ENCODE results near the gene ZNRD2. TPM values are rescaled to one million over a fixed set of nuclear protein-coding genes. Genes with fewer than 3 reads are reported as not detected.

Gene ZNRD2
- total and polyA plus RNA-seq, 2 of the 8 experiments (the other 6 are each of a cell fraction or from before 2014, with no cell fraction given) = 53.4 to 125 TPM

GRCh38 chr11:65596520-65596919, 26.2 kb downstream of the ZNRD2 start:
- Histone ChIP-seq H2BK120ac (replicated peaks; ENCODE audit: low read depth, low read length) (no peak overlapping the region), H2AFZ (ENCODE audit: low read length) (no peak overlapping the region), H2BK5ac (ENCODE audit: low read depth, low read length) (no peak overlapping the region), H2BK12ac (ENCODE audit: low read depth, low read length) (no peak overlapping the region), H3K4me3 (ENCODE audit: extremely low read depth in 1 of 4, insufficient read depth in 2 of 4, low read depth in 3 of 4, low read length in 4 of 4) (no peak overlapping the region), H4K5ac (ENCODE audit: insufficient read length, low read depth, low read length) (no peak overlapping the region), H4K20me1 (replicated peaks in 1 of 2; ENCODE audit: control insufficient read depth in 1 of 2, insufficient read depth in 2 of 2, low read length in 2 of 2) (peaks cover 0 to 4% of the 10 kb centered on the region in 2 experiments), H3K9ac (replicated peaks in 1 of 4; ENCODE audit: extremely low read depth in 1 of 4, low read depth in 3 of 4, low read length in 3 of 4) (no peak overlapping the region), H4K8ac (ENCODE audit: extremely low read depth, insufficient read depth, low read length) (no peak overlapping the region), H3K79me2 (ENCODE audit: control insufficient read depth in 1 of 2, insufficient read depth in 2 of 2, low read length in 2 of 2) (no peaks in the 10 kb centered on the region), H3K27me3 (replicated peaks in 1 of 4; ENCODE audit: control insufficient read depth in 3 of 4, extremely low read depth in 1 of 4, insufficient read depth in 3 of 4, low read length in 3 of 4) (peaks cover 8 to 16% (median 14%) of the 10 kb centered on the region in 4 experiments), H2AK5ac (ENCODE audit: low read depth, low read length) (no peak overlapping the region), H2BK15ac (ENCODE audit: low read length) (no peak overlapping the region), H3K23me2 (ENCODE audit: low read depth, low read length) (peaks cover 9% of the 10 kb centered on the region; the same call in 1 of the 2 replicates), H3K56ac (replicated peaks; ENCODE audit: insufficient read length, low read depth, low read length) (no peak overlapping the region), H4K91ac (replicated peaks; ENCODE audit: insufficient read length, low read length) (no peak overlapping the region), H3K14ac (ENCODE audit: insufficient read length) (no peak overlapping the region), H3K9me3 (ENCODE audit: insufficient read depth in 2 of 2, low read depth in 1 of 2, low read length in 1 of 2) (no peaks in the 10 kb centered on the region), H3K4me2 (ENCODE audit: insufficient read depth in 1 of 2, low read depth in 2 of 2, low read length in 2 of 2) (no peak overlapping the region), H3K27ac (ENCODE audit: low read depth, low read length) (no peak overlapping the region), H3K36me3 (ENCODE audit: control insufficient read depth in 2 of 4, insufficient read depth in 4 of 4, low read length in 3 of 4) (peaks cover 0 to 10% (median 2%) of the 10 kb centered on the region in 4 experiments; a peak in 3 of 8 replicates), H2BK20ac (ENCODE audit: low read length) (no peak overlapping the region), H3K79me1 (ENCODE audit: low read depth, low read length) (no peaks in the 10 kb centered on the region), H3K4me1 (replicated peaks in 1 of 4; ENCODE audit: control insufficient read depth in 3 of 4, insufficient read depth in 4 of 4, low read length in 3 of 4) (peaks cover 0 to 7% (median 5%) of the 10 kb centered on the region in 4 experiments; a peak in 6 of 7 replicates), H3K4ac (replicated peaks; ENCODE audit: insufficient read length, low read depth, low read length) (no peak overlapping the region), H3K23ac (ENCODE audit: insufficient read length) (no peak overlapping the region), H3K18ac (ENCODE audit: extremely low read depth, low read length) (no peak overlapping the region)
- 80% methylated on average over 1 of the region's 6 CpGs; no CpG with 5 or more reads in 1 of the 2 experiments for WGBS, 2 experiments (ENCODE audit: extremely low coverage in 1 of 2, insufficient coverage in 1 of 2, insufficient read length in 1 of 2, insufficient replicate concordance in 2 of 2, low coverage in 1 of 2, low lambda C conversion rate in 2 of 2, missing lambda C conversion rate in 1 of 2)
- ChIA-PET POLR2A (ENCODE audit: partially characterized antibody) (interaction anchor here (0.8 to 2.1 kb wide), 5 partner anchors 11 to 58 kb away, joined by 3 to 7 read pairs (median 7); partner anchors contain the start of gene FAM89B), CTCF (ENCODE audit: partially characterized antibody) (interaction anchor here (1.1 to 12.3 kb wide), 5 partner anchors 8 to 55 kb away, joined by 3 to 227 read pairs (median 39); partner anchors contain the start of genes EHBP1L1 and LTBP3)
- FAIRE-seq (no peak), DNase-seq (ENCODE audit: low read depth in 1 of 2, low spot score in 2 of 2) (no peak)
- TF ChIP-seq CREB1 (IDR thresholded peaks at IDR 0.05) (no peak), SAP30 (IDR thresholded peaks at IDR 0.05; ENCODE audit: insufficient read depth, insufficient replicate concordance, low read length) (no peak), ASH2L (IDR thresholded peaks at IDR 0.05; ENCODE audit: low read length) (no peak), POLR2A (IDR thresholded peaks at IDR 0.05; ENCODE audit: control extremely low read depth in 1 of 2, low read depth in 2 of 2, low read length in 2 of 2) (no peak), EGR1 (IDR thresholded peaks at IDR 0.05; ENCODE audit: borderline replicate concordance, low read depth, low read length) (no peak), BRCA1 (IDR thresholded peaks at IDR 0.05; ENCODE audit: low read depth, low read length) (no peak), TAF7 (optimal IDR thresholded peaks at IDR 0.05; ENCODE audit: borderline replicate concordance, low read depth, low read length) (no peak), EZH2 (IDR thresholded peaks at IDR 0.05; ENCODE audit: low read depth, low read length, severe bottlenecking) (no peak), JUN (IDR thresholded peaks at IDR 0.05; ENCODE audit: low read depth, low read length) (no peak), BACH1 (IDR thresholded peaks at IDR 0.05; ENCODE audit: low read length) (no peak), TAF1 (IDR thresholded peaks at IDR 0.05; ENCODE audit: low read depth, low read length) (no peak), TCF12 (IDR thresholded peaks at IDR 0.05; ENCODE audit: low read depth, low read length) (no peak), SUZ12 (IDR thresholded peaks at IDR 0.05; ENCODE audit: low read length) (no peak), ZNF274 (IDR thresholded peaks at IDR 0.05; ENCODE audit: borderline replicate concordance, extremely low read depth, low read length) (no peak), BCL11A (IDR thresholded peaks at IDR 0.05; ENCODE audit: low read depth in 2 of 2, low read length in 2 of 2) (no peak)
